ENCODE results near the gene AQP12B.

AQP12B gene

DNA sequence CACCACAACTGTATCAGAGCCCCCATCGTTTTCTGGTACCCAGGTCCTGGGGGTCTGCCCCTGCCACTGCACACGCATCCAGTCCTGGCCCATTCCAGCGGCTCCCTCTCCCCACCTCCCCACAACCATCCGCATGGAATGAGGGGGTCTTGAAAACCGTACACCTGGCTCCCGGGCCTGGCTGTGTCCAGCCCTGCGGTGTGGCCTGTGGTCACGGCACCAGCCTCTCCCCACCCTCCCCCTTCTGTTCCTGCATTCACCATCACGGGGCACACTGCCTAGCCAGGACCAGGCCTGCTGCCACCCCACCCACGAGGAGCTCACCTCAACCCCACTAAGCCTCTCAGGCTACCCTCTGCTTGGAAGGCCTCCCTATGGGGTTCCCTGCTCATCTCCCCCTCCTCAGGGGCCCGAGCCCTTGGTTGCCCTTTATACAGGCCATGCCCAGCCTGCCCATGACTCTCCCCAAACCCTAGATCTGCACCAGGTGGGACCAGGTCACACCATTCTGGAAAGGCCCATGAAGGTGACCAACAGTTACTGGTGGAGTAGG is 46.0 kb downstream of the AQP12B start:
- no peak overlapping the region for H3K27ac ChIP-seq
- no peaks in the 10 kb centered on the region for H3K36me3 ChIP-seq (replicated peaks)
- TF ChIP-seq CTCF (IDR thresholded peaks at IDR 0.05; ENCODE audit: low read depth, low read length, missing control alignments) = no peak
- in situ Hi-C loops (cut with HindIII; ENCODE audit: low pct_ligation_motif_present, low sequenced_read_pairs) = no loop called here
- no peak overlapping the region for H3K4me3 ChIP-seq (ENCODE audit: low read depth, low read length)
- H3K27me3 ChIP-seq (replicated peaks) = no peaks in the 10 kb centered on the region
- DNase-seq = no peak

GRCh38 chr2:240635998-240636547 is 46.6 kb downstream of the AQP12B start:
- TF ChIP-seq CTCF (IDR thresholded peaks at IDR 0.05; ENCODE audit: low read depth, low read length, missing control alignments) = no peak
- no peak for DNase-seq
- in situ Hi-C loops (cut with HindIII; ENCODE audit: low pct_ligation_motif_present, low sequenced_read_pairs) = no loop called here
- Histone ChIP-seq H3K27ac (no peak overlapping the region), H3K27me3 (replicated peaks) (no peaks in the 10 kb centered on the region), H3K4me3 (ENCODE audit: low read depth, low read length) (no peak overlapping the region), H3K36me3 (replicated peaks) (no peaks in the 10 kb centered on the region)

- no peak for TF ChIP-seq CTCF (IDR thresholded peaks at IDR 0.05; ENCODE audit: low read depth, low read length, missing control alignments)
- Histone ChIP-seq H3K27me3 (replicated peaks) (no peaks in the 10 kb centered on the region), H3K36me3 (replicated peaks) (no peaks in the 10 kb centered on the region), H3K4me3 (ENCODE audit: low read depth, low read length) (no peak overlapping the region), H3K27ac (no peak overlapping the region)
- in situ Hi-C loops (cut with HindIII; ENCODE audit: low pct_ligation_motif_present, low sequenced_read_pairs) = no loop called here
- no peak for DNase-seq
Observed at GRCh38 chr2:240635121-240635997, 47.3 kb downstream of the AQP12B start.

GRCh38 chr2:240632306-240632721 is 50.4 kb downstream of the AQP12B start:
- Histone ChIP-seq H3K4me3 (ENCODE audit: low read depth, low read length) (no peak overlapping the region), H3K27ac (no peak overlapping the region), H3K27me3 (replicated peaks) (no peaks in the 10 kb centered on the region), H3K36me3 (replicated peaks) (no peaks in the 10 kb centered on the region)
- DNase-seq = no peak
- in situ Hi-C loops (cut with HindIII; ENCODE audit: low pct_ligation_motif_present, low sequenced_read_pairs) = no loop called here
- TF ChIP-seq CTCF (IDR thresholded peaks at IDR 0.05; ENCODE audit: low read depth, low read length, missing control alignments) = no peak

GRCh38 chr2:240631548-240632305 is 51.0 kb downstream of the AQP12B start:
- Histone ChIP-seq H3K27me3 (replicated peaks) (no peaks in the 10 kb centered on the region), H3K36me3 (replicated peaks) (no peaks in the 10 kb centered on the region), H3K27ac (no peak overlapping the region), H3K4me3 (ENCODE audit: low read depth, low read length) (no peak overlapping the region)
- TF ChIP-seq CTCF (IDR thresholded peaks at IDR 0.05; ENCODE audit: low read depth, low read length, missing control alignments) = no peak
- DNase-seq = no peak
- in situ Hi-C loops (cut with HindIII; ENCODE audit: low pct_ligation_motif_present, low sequenced_read_pairs) = no loop called here
